PFSK-1 (cell line): Measurements from ENCODE around the gene GABRR1.

Experiments
- FOXP2 ChIP-seq: optimal IDR thresholded peaks from 2 replicates; pipeline ENCODE3; 2011; ENCODE audit warnings: borderline replicate concordance, control low read depth, inconsistent platforms; ENCODE audit not compliant: insufficient read depth; ENCODE audit errors: extremely low read length, extremely low read depth
- POLR2AphosphoS5 ChIP-seq: IDR thresholded peaks from 2 replicates; pipeline ENCODE4 v1.6.1; 2012; ENCODE audit warnings: low read depth, mild to moderate bottlenecking, control low read depth, low read length, moderate library complexity
- SIN3A ChIP-seq: IDR thresholded peaks from 2 replicates; pipeline ENCODE4 v1.6.1; 2012; ENCODE audit warnings: mild to moderate bottlenecking, low read length, moderate library complexity, borderline replicate concordance; ENCODE audit not compliant: insufficient read depth
- TF ChIP-seq, protein P1 (sequence below), 2 experiments: IDR thresholded peaks; 2 replicates each; pipeline versions ENCODE4 v1.6.1 to v1.8.0; 2011 to 2012; ENCODE audit warnings: low read depth in 2 of 2, low read length in 2 of 2, control low read depth in 1 of 2, inconsistent platforms in 1 of 2, mild to moderate bottlenecking in 1 of 2, moderate library complexity in 1 of 2; ENCODE audit not compliant: insufficient read depth in 1 of 2

- no peak for TF ChIP-seq POLR2AphosphoS5
- TF ChIP-seq, protein P1, sequence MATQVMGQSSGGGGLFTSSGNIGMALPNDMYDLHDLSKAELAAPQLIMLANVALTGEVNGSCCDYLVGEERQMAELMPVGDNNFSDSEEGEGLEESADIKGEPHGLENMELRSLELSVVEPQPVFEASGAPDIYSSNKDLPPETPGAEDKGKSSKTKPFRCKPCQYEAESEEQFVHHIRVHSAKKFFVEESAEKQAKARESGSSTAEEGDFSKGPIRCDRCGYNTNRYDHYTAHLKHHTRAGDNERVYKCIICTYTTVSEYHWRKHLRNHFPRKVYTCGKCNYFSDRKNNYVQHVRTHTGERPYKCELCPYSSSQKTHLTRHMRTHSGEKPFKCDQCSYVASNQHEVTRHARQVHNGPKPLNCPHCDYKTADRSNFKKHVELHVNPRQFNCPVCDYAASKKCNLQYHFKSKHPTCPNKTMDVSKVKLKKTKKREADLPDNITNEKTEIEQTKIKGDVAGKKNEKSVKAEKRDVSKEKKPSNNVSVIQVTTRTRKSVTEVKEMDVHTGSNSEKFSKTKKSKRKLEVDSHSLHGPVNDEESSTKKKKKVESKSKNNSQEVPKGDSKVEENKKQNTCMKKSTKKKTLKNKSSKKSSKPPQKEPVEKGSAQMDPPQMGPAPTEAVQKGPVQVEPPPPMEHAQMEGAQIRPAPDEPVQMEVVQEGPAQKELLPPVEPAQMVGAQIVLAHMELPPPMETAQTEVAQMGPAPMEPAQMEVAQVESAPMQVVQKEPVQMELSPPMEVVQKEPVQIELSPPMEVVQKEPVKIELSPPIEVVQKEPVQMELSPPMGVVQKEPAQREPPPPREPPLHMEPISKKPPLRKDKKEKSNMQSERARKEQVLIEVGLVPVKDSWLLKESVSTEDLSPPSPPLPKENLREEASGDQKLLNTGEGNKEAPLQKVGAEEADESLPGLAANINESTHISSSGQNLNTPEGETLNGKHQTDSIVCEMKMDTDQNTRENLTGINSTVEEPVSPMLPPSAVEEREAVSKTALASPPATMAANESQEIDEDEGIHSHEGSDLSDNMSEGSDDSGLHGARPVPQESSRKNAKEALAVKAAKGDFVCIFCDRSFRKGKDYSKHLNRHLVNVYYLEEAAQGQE (IDR thresholded peaks at IDR 0.05; ENCODE audit: insufficient read depth in 1 of 2, low read depth in 2 of 2, low read length in 2 of 2) = no peak
- TF ChIP-seq SIN3A = no peak
- no peak for TF ChIP-seq FOXP2
These were observed 36.2 kb downstream of the GABRR1 start for GRCh38 chr6:89180971-89181370.
